MG63 (cell line): ENCODE measurements around the gene DSG3. TPM values are rescaled to one million over a fixed set of nuclear protein-coding genes. Genes with fewer than 3 reads are reported as not detected.

Experiments used
- DNase-seq: peaks from one replicate; pipeline ENCODE4 v3.0.0-alpha.2; 2020
- H3K27me3 ChIP-seq: fragments of 250-450 bp; sonication (Bioruptor Pico); 2 replicates; pipeline ENCODE4 v1.5.1; 2020; ENCODE audit warnings: mild to moderate bottlenecking, moderate library complexity
- H3K36me3 ChIP-seq: fragments of 250-450 bp; sonication (Bioruptor Pico); 2 replicates; pipeline ENCODE4 v1.5.1; 2020; ENCODE audit warnings: mild to moderate bottlenecking, moderate library complexity
- H3K4me3 ChIP-seq: fragments of 250-450 bp; sonication (Bioruptor Pico); 2 replicates; pipeline ENCODE4 v1.5.1; 2020; ENCODE audit warnings: mild to moderate bottlenecking, moderate library complexity
- H3K9me3 ChIP-seq: fragments of 250-450 bp; sonication (Bioruptor Pico); 2 replicates; pipeline ENCODE4 v1.5.1; 2020; ENCODE audit warnings: mild to moderate bottlenecking, moderate library complexity
- total RNA-seq: library from RNA; depleted of rRNA; stranded (reverse); fragments of >200 nt; shearing (Covaris generic); gene quantifications from 2 replicates; pipeline ENCODE4 v1.2.3, GENCODE V29; 2014; ENCODE audit warnings: low replicate concordance

Gene DSG3
- total RNA-seq, 1 experiment from 2014 or later = not detected

GRCh38 chr18:31424383-31424988 is 23.1 kb upstream of the DSG3 start:
- Histone ChIP-seq H3K9me3 (no peaks in the 10 kb centered on the region), H3K4me3 (no peak overlapping the region)
- DNase-seq = peak; percentile 7

GRCh38 chr18:31426021-31426420 is 21.5 kb upstream of the DSG3 start:
- DNase-seq = no peak
- Histone ChIP-seq H3K9me3 (no peaks in the 10 kb centered on the region), H3K27me3 (no peaks in the 10 kb centered on the region), H3K4me3 (no peak overlapping the region), H3K36me3 (no peaks in the 10 kb centered on the region)

More at GRCh38 chr18:31424383-31424988, 23.1 kb upstream of the DSG3 start:
- Histone ChIP-seq H3K36me3 (no peaks in the 10 kb centered on the region), H3K27me3 (no peaks in the 10 kb centered on the region)

GRCh38 chr18:31426871-31427406 is 20.6 kb upstream of the DSG3 start:
- DNase-seq = no peak
- no peaks in the 10 kb centered on the region for H3K27me3 ChIP-seq
- H3K36me3 ChIP-seq = no peaks in the 10 kb centered on the region
- no peak overlapping the region for H3K4me3 ChIP-seq
- no peaks in the 10 kb centered on the region for H3K9me3 ChIP-seq

GRCh38 chr18:31428211-31428610 is 19.3 kb upstream of the DSG3 start:
- no peaks in the 10 kb centered on the region for H3K27me3 ChIP-seq
- no peak overlapping the region for H3K4me3 ChIP-seq
- DNase-seq = no peak

GRCh38 chr18:31429623-31430022 is 17.9 kb upstream of the DSG3 start:
- H3K4me3 ChIP-seq = no peak overlapping the region
- H3K9me3 ChIP-seq = no peaks in the 10 kb centered on the region
- H3K36me3 ChIP-seq = no peaks in the 10 kb centered on the region
- H3K27me3 ChIP-seq = no peaks in the 10 kb centered on the region
- no peak for DNase-seq

More at GRCh38 chr18:31428211-31428610, 19.3 kb upstream of the DSG3 start:
- no peaks in the 10 kb centered on the region for H3K9me3 ChIP-seq
- no peaks in the 10 kb centered on the region for H3K36me3 ChIP-seq

GRCh38 chr18:31430072-31430471 is 17.5 kb upstream of the DSG3 start:
- Histone ChIP-seq H3K9me3 (no peaks in the 10 kb centered on the region), H3K27me3 (no peaks in the 10 kb centered on the region), H3K36me3 (no peaks in the 10 kb centered on the region), H3K4me3 (no peak overlapping the region)
- no peak for DNase-seq

GRCh38 chr18:31430554-31430953 is 17.0 kb upstream of the DSG3 start:
- Histone ChIP-seq H3K4me3 (no peak overlapping the region), H3K27me3 (no peaks in the 10 kb centered on the region), H3K36me3 (no peaks in the 10 kb centered on the region), H3K9me3 (no peaks in the 10 kb centered on the region)
- no peak for DNase-seq

GRCh38 chr18:31432316-31432715 is 15.2 kb upstream of the DSG3 start:
- H3K9me3 ChIP-seq = no peaks in the 10 kb centered on the region
- no peak for DNase-seq
- H3K4me3 ChIP-seq = no peak overlapping the region
- no peaks in the 10 kb centered on the region for H3K36me3 ChIP-seq
- H3K27me3 ChIP-seq = no peaks in the 10 kb centered on the region

GRCh38 chr18:31436825-31437224 is 10.7 kb upstream of the DSG3 start:
- Histone ChIP-seq H3K36me3 (no peaks in the 10 kb centered on the region), H3K27me3 (no peaks in the 10 kb centered on the region), H3K4me3 (no peak overlapping the region), H3K9me3 (no peaks in the 10 kb centered on the region)
- no peak for DNase-seq

- no peak overlapping the region for H3K4me3 ChIP-seq
- no peak for DNase-seq
Observed at GRCh38 chr18:31438402-31438801, 9.1 kb upstream of the DSG3 start.

GRCh38 chr18:31439807-31440325 is 7.7 kb upstream of the DSG3 start:
- no peak for DNase-seq
- H3K27me3 ChIP-seq = no peaks in the 10 kb centered on the region
- H3K4me3 ChIP-seq = no peak overlapping the region
- H3K9me3 ChIP-seq = no peaks in the 10 kb centered on the region
- H3K36me3 ChIP-seq = no peaks in the 10 kb centered on the region

More at GRCh38 chr18:31438402-31438801, 9.1 kb upstream of the DSG3 start:
- Histone ChIP-seq H3K9me3 (no peaks in the 10 kb centered on the region), H3K36me3 (no peaks in the 10 kb centered on the region), H3K27me3 (no peaks in the 10 kb centered on the region)

- no peak overlapping the region for H3K4me3 ChIP-seq
- H3K27me3 ChIP-seq = no peaks in the 10 kb centered on the region
- no peaks in the 10 kb centered on the region for H3K9me3 ChIP-seq
- no peaks in the 10 kb centered on the region for H3K36me3 ChIP-seq
- no peak for DNase-seq
Observed at GRCh38 chr18:31440787-31441186, 6.8 kb upstream of the DSG3 start.

- Histone ChIP-seq H3K9me3 (no peaks in the 10 kb centered on the region), H3K27me3 (no peaks in the 10 kb centered on the region), H3K4me3 (no peak overlapping the region), H3K36me3 (no peaks in the 10 kb centered on the region)
- DNase-seq = no peak
Observed at GRCh38 chr18:31441493-31441892, 6.0 kb upstream of the DSG3 start.

- Histone ChIP-seq H3K36me3 (no peaks in the 10 kb centered on the region), H3K4me3 (no peak overlapping the region), H3K9me3 (no peaks in the 10 kb centered on the region), H3K27me3 (no peaks in the 10 kb centered on the region)
- DNase-seq = no peak
Observed at GRCh38 chr18:31444142-31444541, 3.4 kb upstream of the DSG3 start.

GRCh38 chr18:31445908-31446307 is 1.6 kb upstream of the DSG3 start:
- H3K4me3 ChIP-seq = no peak overlapping the region
- no peaks in the 10 kb centered on the region for H3K27me3 ChIP-seq
- H3K36me3 ChIP-seq = no peaks in the 10 kb centered on the region
- no peaks in the 10 kb centered on the region for H3K9me3 ChIP-seq
- DNase-seq = no peak

- Histone ChIP-seq H3K36me3 (no peaks in the 10 kb centered on the region), H3K4me3 (no peak overlapping the region), H3K27me3 (no peaks in the 10 kb centered on the region), H3K9me3 (no peaks in the 10 kb centered on the region)
- DNase-seq = no peak
Observed at GRCh38 chr18:31446854-31447253, 687 bp upstream of the DSG3 start.

GRCh38 chr18:31450409-31450808 is 2.9 kb downstream of the DSG3 start:
- no peak for DNase-seq
- Histone ChIP-seq H3K9me3 (no peaks in the 10 kb centered on the region), H3K27me3 (no peaks in the 10 kb centered on the region), H3K36me3 (no peaks in the 10 kb centered on the region), H3K4me3 (no peak overlapping the region)

- Histone ChIP-seq H3K27me3 (no peaks in the 10 kb centered on the region), H3K9me3 (no peaks in the 10 kb centered on the region), H3K36me3 (no peaks in the 10 kb centered on the region), H3K4me3 (no peak overlapping the region)
- DNase-seq = no peak
Observed at GRCh38 chr18:31451625-31452024, 4.1 kb downstream of the DSG3 start.
